ENCODE data around the gene C13orf46. TPM values are rescaled to one million over a fixed set of nuclear protein-coding genes. Genes with fewer than 3 reads are reported as not detected.

Gene C13orf46
- polyA plus RNA-seq, 1 donor: 0.10 TPM

DNA sequence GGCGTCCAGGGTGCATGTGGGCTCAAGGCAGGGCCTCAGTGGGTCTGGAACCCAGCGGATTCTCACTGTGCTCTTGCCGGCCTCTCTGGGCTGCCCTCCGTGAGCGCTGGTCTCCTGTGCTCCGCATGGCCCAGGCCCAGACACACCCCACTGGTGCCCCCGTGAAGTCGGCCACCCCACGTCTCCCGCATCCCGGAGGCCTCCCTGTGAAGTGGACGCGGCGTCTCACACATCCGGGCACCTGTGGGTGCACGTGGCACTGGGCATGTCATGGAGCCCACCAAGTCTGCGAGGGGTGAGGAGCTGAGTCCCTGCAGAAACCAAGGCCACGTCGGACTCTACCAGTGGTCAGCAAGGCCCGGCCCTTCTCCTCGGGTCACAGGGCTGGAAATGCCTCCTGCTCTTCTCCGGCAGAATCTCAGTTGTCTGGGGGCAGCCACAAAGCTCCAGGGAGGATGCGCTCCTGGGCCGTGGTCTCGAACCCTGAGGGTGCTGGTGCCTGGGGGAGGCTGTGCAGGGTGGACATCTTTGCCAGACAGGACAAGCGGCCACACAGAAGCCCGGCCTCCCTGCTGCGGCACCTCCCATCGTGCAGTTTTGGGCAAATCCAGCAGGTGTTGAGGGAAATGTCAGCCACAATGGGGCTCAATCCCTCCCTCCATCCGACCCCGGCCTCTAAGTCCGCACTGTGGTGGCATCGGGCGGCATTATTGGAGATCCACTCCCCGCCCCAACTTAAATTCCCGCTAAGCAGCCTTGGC, 2.2 kb downstream of the C13orf46 start:
- no peak for DNase-seq

DNA sequence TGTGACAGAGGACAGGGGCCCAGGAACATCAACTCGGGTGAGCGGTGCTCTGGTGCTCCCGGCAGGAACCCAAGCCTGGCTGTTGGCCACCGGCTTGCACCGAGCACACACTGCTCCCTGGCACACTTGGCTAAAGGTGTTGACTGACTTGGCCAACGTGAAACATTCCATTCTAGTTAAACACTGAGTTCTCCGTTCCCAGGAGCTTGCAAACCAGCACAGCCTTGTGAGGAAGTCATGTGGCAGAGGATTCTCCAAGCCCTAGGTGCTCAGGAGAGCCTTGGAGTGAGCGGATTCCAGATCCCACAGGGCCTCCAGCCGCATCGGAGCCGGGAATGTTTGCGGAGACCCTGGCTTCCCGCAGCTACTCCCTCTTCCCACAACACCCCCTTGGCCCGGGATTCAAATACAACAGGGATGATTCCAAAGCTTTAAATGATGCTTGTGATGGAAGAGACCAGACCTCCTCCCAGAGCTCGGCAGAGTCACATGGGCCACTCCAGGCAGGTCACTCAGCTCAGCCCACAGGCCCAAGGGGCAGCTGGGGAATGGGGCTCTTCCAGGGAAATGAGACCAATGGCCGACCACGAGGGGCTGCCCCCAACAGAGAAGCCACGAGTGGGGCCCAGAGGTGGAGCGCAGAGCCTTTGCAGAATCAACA, 2.9 kb downstream of the C13orf46 start:
- no peak for DNase-seq

DNA sequence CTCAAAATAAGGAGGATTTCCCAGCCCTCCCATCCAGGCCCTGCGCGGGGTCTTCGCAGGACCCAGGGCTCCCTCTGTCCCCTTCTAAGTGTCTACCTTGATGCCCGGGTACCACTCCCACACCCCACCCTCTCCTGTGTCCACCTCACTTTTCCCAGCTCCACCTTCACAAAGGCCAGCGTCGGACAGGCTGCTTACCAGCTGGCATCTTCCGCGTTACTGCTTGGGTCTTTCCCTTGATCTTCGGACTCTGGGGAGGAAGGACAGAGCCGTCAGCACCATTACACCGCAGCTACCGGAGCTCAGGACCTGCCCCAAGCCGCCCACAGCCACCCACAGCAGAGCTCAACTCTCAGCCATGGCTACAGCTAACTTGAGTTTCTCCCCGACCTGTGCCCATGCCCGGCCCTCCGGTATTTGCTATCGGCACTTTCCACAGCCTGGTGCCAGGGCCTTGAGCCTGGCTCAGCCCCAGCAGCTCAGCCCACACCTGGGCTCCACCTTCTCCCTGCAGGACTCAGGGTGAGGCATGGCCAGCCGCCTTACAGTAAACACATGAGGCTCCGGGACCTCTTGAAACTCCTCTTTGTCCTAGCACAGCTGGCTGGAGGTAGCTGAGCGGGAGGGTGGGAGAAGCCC, 3.8 kb downstream of the C13orf46 start:
- no peak for DNase-seq

DNA sequence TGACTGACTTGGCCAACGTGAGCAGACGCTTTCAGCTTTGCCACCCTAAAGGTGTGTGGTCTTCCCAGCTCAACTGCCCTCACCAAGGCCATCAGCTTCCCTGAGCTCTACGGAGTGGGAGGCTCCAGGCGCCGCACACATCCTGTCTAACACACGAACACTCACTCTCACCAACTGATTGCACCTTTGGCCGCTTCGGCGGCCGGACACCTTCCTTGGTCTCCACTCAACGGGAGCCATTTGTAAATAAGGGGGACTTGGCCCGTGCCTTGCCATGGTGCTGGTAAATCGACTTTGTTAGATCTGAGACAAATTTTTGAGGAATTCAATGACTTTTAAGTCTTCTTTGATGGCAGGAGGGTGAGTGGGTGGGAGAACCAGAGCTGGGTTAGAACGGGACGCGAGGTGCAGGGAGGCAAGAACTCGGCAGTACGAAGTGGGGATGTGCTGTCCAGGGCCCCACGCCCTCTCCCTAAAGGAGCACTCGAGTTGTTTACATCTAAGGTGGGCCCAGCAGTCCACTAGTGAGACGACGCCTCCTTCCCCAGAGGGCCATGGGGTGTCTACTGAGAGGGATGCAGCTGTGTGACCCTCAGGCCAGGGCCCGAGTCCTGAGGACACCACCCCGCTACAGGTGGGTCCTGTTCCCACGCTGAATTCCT, 4.4 kb downstream of the C13orf46 start:
- no peak for DNase-seq

DNA sequence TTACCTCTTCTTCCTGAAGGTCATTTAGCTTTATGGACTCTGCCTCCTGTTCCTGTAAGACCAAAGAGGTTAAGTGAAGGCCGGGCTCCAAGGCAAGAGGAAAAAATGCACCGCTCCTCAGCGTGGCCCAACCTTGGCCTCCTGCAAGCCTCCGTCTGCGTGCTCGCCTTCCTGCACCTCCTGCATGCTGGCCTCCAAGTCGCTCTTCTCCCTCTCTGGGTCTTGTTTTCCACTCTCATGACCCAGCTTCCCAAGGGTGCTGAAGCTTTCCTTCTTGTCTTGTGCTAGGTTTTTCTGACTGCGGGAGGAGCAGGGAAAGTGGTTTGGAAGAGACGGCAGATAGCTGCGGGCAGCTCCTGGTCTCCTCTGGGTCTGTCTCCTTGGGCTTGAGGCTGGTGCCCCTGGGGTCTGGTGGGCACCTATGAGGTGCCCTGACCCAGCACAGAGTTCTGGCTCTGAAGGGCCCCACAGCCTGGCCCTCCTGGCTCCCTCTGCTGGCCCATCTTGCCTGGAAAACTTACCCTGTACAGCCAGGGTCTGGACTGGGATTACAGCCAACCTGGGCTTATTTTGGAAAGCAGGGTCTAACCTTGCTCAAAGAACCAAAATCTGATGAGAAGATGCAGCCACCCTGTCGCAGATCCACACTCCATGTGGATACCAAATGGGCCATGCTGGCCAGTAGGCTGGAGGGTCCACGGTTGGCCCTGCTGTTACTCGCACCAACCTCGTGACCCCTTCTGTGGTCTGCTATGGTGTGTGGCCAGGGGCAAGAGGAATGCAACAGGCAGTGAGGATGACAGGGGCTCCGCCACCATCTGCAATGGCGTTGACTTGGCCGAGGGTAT, 5.2 kb downstream of the C13orf46 start:
- DNase-seq: no peak

DNA sequence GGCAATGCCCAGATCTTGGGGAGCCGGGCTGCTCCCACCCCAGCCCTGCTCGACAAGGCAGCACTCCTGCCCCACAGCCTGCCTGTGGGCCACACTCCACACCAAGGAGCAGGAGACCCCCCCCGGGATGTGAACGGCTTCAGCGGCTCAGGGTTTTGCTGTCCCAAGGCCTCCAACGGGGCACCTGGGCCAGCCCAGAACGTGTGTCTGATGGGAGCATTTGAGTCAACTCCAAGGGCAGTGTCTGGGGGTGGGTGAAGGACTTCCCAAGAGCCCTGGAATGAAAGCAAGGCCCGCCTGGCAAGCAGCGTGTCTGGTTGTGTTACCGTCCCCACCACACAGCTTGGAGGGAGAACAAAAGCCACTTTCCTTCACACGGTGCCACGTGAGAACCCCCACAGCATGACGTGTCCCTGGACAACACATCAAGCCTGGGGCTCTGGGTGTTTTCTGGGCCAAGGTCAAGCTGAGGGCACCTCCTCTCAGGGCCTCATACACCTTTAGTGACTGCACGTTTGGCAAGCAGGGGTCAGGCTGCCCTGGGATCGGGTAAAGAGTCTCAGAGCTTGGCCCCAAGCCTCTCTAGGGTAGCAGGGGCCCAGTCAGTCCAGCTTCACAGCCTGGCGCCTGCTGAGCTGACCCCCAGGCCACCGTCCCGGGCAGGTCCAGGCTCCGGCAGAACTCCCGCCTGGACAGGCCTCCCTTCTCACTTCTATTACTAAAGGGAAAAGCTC, 6.0 kb downstream of the C13orf46 start:
- no peak for DNase-seq

DNA sequence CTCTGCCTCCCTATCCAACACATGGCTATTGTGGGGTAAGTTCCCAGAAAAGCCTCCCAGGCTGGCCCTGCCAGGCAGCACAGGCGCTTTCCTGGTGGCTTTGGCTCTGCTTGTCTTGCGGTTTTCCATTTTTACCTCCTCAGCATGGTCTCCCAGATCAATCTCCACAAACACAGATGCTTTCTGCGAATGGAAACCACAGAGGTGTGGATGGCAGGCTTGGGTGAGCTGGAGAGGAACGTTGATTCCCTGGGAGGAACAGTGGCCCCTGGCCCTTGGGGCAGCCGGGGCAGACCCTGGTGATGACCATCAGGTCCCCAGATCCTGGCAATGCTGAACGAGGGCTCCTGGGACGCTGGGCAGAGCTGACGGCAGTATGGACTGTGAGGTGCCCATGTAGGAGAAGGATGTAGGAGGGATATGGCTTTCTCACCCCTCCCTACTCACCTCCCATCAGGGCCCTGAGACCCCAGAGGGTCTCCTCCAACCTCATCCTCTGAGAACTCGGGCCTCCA, 6.6 kb downstream of the C13orf46 start:
- no peak for DNase-seq

DNA sequence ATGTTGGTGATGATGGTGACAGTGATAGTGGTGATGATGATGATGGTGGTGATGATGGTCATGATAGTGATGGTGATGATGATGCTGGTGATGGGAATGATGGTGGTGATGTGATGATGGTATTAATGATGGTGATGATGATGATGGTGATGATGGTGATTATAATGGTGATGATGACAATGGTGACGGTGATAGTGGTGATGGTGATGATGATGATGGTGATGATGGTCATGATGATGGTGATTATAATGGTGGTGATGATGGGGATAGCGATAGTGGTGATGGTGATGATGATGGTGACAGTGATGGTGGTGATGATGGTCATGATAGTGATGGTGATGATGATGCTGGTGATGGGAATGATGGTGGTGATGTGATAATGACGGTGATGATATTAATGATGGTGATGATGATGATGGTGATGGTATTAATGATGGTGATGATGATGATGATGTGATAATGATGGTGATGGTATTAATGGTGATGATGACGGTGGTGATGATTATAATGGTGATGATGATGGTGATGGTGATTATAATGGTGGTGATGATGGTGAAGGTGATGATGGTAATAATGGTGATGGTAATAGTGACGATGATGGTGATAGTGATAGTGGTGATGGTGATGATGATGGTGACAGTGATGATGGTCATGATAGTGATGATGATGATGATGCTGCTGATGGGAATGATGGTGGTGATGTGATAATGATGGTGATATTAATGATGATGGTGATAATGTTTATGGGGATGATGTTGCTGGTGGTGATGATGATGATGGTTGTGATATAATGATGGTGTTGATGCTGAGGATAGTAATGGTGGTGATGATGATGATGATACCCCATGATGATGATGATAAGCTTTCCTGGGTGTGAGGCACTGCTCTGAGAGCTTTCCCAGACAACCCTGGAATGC, 7.7 kb downstream of the C13orf46 start:
- DNase-seq: no peak

DNA sequence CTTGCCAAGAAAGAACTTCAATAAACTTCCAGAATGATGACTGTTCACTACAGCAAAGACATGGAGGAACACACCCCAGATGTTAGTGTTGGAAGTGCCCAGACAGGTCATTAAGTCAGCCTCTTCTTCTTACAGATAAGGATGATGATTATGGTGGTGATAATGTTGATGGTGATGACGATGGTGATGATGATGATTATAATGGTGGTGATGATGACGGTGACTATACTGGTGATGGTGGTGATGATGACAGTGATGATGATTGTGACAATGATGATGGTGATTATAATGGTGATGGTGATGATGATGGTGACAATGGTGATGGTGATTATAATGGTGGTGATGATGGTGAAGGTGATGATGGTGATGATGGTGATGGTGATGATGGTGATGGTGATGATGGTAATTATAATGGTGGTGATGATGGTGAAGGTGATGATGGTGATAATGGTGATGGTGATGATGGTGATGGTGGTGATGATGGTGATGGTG, 8.4 kb downstream of the C13orf46 start:
- DNase-seq: no peak

DNA sequence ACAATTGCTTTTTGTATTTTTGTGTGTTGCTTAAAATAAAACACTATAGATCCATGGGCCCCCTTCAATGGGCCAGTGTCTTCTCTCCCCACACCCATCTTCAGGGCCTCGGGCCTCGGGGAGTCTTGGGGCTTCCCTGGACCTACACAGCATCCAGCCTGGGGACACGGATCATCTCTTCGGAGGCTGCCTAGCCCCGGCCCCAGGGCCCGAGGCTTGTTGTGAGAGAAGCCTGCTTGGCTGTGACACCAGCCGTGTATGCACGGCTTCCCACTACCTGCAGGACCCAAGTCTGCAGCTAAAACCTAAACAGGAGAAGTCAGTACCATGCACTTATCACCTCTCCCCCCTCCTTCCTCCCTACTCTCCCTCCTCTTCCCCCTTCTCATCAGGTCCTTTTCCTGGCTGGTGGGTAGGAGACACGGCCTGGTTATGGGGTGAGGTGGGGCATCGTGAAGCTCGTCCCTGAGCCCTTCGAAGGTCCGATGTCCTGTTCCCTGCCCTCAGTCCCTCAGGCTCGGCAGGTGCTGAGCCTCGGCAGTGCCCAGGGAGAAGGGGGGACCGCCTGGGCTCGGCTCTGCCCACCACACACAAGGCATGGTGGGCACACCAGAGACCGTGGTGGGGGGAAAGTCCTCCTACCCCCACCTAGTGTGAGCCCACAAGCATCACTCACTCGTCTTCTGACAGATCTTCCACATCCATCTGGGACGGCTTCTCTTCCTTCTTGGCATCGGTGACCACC, 9.5 kb downstream of the C13orf46 start:
- DNase-seq: no peak

DNA sequence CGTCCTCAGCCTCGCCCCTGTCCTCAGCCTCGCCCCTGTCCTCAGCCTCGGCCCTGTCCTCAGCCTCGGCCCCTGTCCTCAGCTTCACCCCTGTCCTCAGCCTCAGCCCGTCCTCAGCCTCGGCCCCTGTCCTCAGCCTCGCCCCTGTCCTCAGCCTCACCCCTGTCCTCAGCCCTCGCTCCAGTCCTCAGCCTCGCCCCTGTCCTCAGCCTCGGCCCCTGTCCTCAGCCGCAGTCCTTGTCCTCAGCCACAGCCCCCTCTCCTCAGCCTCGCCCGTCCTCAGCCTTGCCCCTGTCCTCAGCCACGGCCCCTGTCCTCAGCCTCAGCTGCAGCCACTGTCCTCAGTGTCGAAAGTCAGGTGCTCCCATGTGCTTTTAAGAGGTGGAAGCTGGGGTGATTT, 10.5 kb downstream of the C13orf46 start:
- no peak for DNase-seq

DNA sequence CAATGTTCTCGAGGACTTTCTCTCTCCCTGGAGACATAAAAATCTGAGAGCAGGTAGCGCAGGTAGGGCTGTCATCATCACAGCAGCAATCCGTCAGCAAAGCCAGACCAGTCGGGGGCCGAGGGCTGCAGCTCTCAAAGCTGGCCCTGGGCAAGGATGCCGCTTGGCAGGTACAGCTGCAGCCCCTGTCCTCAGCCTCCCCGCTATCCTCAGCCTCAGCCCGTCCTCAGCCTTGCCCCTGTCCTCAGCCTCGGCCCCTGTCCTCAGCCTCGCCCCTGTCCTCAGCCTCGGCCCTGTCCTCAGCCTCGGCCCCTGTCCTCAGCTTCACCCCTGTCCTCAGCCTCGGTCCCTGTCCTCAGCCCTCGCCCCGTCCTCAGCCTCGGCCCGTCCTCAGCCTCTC, 10.9 kb downstream of the C13orf46 start:
- DNase-seq: no peak

DNA sequence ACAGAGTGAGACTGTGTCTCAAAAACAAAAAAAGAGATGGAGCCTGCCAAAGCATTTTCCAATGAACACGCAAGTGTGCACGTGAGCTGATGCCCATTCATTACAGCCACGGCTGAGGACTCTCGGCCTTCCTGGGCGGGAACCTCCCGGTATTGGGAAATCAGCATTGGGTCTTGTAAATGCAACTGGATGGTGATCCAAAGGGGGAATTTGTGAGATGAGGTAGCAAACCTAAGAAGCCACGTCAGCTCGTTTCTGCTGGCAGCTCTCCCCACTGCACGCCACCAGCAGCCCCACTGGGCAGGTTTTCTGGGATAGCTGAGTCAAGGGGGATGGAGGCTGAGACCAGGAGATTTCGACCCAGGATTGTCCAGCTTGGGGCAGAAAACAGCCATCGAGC, 11.5 kb downstream of the C13orf46 start:
- DNase-seq: no peak

DNA sequence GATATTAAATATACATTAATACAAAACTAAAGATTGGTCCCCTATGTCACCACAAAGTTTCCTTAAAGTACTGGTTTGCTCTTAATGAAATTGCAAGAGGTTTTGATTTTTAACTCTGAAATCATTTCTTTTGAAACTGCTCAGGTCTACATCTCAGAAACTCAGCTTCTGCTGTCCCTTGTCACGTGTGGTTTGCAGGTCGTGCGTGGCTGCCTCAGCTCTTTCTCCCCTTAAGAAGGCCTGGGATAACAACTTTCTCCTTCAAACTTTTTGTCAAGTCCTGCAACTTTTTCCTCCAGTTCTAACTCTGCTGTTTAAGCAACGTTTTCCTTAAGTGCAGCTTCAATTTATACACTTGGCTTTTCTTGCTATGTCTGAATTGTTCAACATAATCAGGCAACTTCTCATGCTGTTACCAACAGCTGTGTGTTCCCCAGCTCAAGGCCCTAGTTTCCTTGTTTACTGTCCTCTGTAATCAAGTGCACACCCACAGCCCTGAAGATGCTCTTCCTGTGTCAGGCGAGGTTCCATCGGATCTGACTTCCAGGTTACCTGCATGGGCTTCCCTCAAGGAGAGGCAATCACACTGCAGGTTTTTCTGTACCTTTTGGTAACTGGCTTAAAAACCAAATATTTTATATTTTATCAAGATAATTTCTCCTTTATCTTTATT, 13.5 kb downstream of the C13orf46 start:
- no peak for DNase-seq

DNA sequence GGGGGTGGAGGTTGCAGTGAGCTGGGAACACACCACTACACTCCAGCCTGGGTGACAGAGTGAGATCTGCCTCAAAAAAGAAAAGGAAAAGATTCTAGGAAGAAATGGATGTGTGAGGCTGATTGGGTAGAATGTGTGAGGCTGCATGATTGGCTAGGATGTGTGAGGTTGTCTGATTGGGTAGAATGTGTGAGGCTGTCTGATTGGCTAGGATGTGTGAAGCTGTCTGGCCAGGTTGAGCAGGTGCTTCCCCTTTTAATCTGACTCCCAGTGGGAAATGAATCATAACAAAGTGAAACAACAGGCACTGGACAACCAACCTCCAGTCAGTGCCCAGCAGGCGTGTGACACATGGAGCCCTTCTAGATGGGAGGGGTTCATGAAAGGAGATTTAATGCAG, 14.7 kb downstream of the C13orf46 start:
- DNase-seq: no peak

DNA sequence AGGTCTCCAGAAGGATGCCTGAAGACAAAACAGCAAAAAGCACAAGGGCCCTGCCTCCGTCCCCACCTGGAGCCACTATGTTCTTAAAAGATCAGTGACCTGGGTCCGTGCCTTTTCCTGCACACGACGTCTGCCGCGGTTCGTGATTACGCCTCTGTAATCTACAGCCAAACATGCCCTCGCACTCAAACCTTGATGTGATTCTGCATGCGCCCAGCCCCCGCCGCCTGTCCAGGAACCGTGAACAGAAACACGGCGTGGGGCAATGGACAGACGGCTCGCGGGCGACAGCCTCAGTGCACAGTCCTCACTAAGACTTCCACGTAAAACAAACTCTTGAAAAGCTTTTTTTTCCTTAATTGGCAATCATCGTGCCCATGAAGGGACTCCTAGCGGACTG, 15.5 kb downstream of the C13orf46 start:
- no peak for DNase-seq

DNA sequence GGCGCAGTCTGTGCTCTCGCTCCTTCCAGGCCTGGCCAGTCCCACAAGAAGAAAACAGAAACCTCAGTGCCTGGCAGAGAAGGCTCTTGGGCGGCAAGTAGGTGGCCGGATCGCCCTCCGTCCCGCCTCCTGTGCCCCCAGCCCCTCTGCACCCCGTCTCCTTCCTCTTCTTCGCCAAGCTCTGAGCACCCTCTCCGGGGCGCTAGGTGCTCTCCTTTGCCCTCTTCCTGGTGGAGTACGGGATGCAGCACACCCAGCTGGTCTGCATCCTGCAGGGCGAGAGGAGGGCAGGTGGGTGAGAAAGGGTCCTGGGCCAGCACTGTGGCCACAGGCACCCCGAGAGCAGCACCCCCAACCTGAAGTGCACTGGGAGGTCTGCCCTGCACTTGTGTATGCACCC, 17.3 kb downstream of the C13orf46 start:
- DNase-seq: no peak

DNA sequence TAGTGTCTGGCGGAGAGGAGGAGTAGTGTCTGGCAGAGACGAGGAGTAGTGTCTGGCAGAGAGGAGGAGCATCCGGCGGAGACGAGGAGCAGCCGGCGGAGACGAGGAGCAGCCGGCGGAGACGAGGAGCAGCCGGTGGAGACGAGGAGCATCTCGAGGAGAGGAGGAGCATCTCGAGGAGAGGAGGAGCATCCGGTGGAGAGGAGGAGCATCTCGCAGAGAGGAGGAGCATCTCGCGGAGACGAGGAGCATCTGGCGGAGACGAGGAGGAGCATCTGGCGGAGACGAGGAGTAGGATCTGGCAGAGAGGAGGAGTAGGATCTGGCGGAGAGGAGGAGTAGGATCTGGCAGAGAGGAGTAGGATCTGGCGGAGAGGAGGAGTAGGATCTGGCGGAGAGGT, 18.2 kb downstream of the C13orf46 start:
- no peak for DNase-seq

All from left kidney (tissue), 2 donors.